Dermis lymphatic vessel endothelial cell (primary cell): ENCODE measurements around the gene LIMK1. TPM values are rescaled to one million over a fixed set of nuclear protein-coding genes. Genes with fewer than 3 reads are reported as not detected.

Experiments used
- total RNA-seq: library from RNA; depleted of rRNA; stranded (reverse); fragments of >200 nt; gene quantifications from 2 replicates; pipeline ENCODE4 v1.2.1, GENCODE V29; 2014

The LIMK1 gene
- 9.5 and 9.8 TPM in 2 replicates for total RNA-seq

DNA sequence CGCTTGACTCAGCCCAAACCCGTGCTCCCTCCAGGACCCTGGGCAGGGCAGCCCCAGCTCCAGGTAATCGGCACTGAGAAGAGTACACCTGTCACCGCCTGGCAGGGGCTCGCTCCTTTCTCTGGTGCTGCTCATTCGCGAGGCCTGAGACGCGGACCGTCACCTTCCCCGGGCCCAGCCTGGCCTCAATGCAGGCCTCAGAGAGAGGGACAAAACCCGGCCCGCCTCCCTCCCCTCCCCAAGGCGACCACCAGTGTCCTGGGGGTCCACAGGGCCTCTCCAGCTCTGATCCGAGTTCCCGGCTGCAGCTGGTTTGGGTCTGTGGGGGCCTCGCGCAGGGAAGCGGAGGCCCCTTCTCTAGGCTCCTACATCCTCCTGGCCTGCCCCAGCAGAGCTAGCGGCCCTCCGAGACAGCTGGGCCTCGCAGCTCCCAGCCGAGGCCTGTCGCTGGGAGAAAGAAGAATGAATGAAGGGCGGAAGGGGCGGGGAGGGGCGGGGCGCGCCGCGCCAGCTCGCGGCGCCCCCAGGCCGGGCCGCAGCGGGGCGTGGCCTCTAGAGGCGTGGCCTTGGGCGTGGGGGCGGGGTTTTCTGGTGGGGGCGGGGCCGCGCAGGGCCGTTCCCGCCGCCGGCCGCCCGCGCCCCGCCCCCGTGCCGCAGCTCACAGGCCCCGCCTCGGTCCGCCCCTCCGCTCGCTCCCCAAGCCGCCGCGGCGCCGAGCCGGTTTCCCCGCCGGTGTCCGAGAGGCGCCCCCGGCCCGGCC is at the start of gene LIMK1:
LIMK1 (plus strand) TSS at position 688 of the 760 bp plus-strand sequence. CDS start 187 bp downstream, outside the sequence.

Other genes with a start within 250 kb of the LIMK1 start
- 4.4 and 6.2 TPM in 2 replicates for gene METTL27, start 241.3 kb upstream of the LIMK1 start, total RNA-seq
- not detected in 2 replicates for gene TMEM270, start 222.6 kb upstream of the LIMK1 start, total RNA-seq
- gene ELN, start 55.6 kb upstream of the LIMK1 start, total RNA-seq, result 9.0 and 12.4 TPM in 2 replicates
- gene EIF4H, start 90.6 kb downstream of the LIMK1 start, total RNA-seq, result 300 and 465 TPM in 2 replicates
- 0.52 and 0.98 TPM in 2 replicates for gene LAT2, start 126.2 kb downstream of the LIMK1 start, total RNA-seq
- 14.2 and 16.6 TPM in 2 replicates for gene RFC2, start 170.6 kb downstream of the LIMK1 start, total RNA-seq
- gene CLIP2, start 205.6 kb downstream of the LIMK1 start, total RNA-seq, result 24.2 and 27.1 TPM in 2 replicates